ENCODE results near the gene RAB37.
A peak's percentile ranks its signal among the peaks of the same experiment; 100 is the strongest.

GRCh38 chr17:74744714-74745547, 7.9 kb downstream of the RAB37 start:
- TF ChIP-seq POLR2A (IDR thresholded peaks at IDR 0.05) (peak in 1 of 3 donors; percentile 15), CTCF (IDR thresholded peaks at IDR 0.05) (peak; percentile 98 to 100 (median 99))

Measured in body of pancreas (tissue), 4 donors.